HepG2 (cell line): Measurements from ENCODE around the gene DSN1. TPM values are rescaled to one million over a fixed set of nuclear protein-coding genes. Genes with fewer than 3 reads are reported as not detected.

Source experiments
- ATAC-seq: fragments of 200-7000 bp; cut with Tn5 transposase; 3 replicates; pipeline ENCODE4 v1.9.1; 2020; ENCODE audit warnings: mild to moderate bottlenecking, moderate library complexity
- BruUV-seq: library from RNA; stranded (reverse); fragments of 400-500 nt; replicated peaks from 2 replicates; lab custom pipeline; 2021; lab: Mats Ljungman, UMichigan
- CTCF ChIA-PET: fragments of 300-600 bp; formaldehyde crosslinking; extraction: SDS; loops from one replicate; lab custom pipeline; 2021; ENCODE audit warnings: low total read pairs, inconsistent platforms, low intra/inter-chr PET ratio; lab: Yijun Ruan, JAX
- POLR2A ChIA-PET: fragments of 350-600 bp; sonication (Branson Sonifier 250); formaldehyde crosslinking; loops from one replicate; lab custom pipeline; 2020; ENCODE audit warnings: antibody characterized with exemption, inconsistent platforms; lab: Yijun Ruan, JAX
- DNase-seq: peaks from one replicate; pipeline ENCODE4 v3.0.0-alpha.2; 2015; ENCODE audit warnings: low spot score
- FAIRE-seq: peaks from 3 replicates; lab custom pipeline; 2011; peaks lifted over from hg19 to GRCh38; lab: Jason Lieb, UNC
- H2AFZ ChIP-seq: one replicate; pipeline ENCODE4 v1.6.1; 2011; ENCODE audit warnings: low read length, inconsistent platforms
- H3K27ac ChIP-seq: fragments of 300-600 bp; 3 replicates; pipeline ENCODE4 v1.8.0; 2011; ENCODE audit warnings: mixed run types, mild to moderate bottlenecking, mixed read lengths, low read length, inconsistent platforms; ENCODE audit not compliant: insufficient read depth; ENCODE audit errors: extremely low read length
- H3K27me3 ChIP-seq, 2 experiments: fragments of 200-600 bp in 1 of 2; 2 replicates in 1 of 2; 3 replicates in 1 of 2; pipeline versions ENCODE4 v1.6.0 to v1.8.0; 2011; ENCODE audit warnings: low read length in 2 of 2, mild to moderate bottlenecking in 2 of 2, moderate library complexity in 2 of 2, inconsistent platforms in 1 of 2; ENCODE audit not compliant: insufficient read depth in 2 of 2, control insufficient read depth in 1 of 2
- H3K36me3 ChIP-seq, 2 experiments: fragments of 200-600 bp in 1 of 2; replicated peaks in 1 of 2; 2 replicates in 1 of 2; 3 replicates in 1 of 2; pipeline versions ENCODE4 v1.5.1 to v1.8.0; 2011; ENCODE audit warnings: low read length in 2 of 2, inconsistent platforms in 1 of 2; ENCODE audit not compliant: insufficient read depth in 2 of 2, control insufficient read depth in 1 of 2
- H3K4me1 ChIP-seq: 2 replicates; pipeline ENCODE4 v1.5.1; 2012; ENCODE audit warnings: low read length, inconsistent platforms; ENCODE audit not compliant: insufficient read depth
- H3K4me2 ChIP-seq: 2 replicates; pipeline ENCODE4 v1.6.0; 2011; ENCODE audit warnings: low read depth, low read length, inconsistent platforms
- H3K4me3 ChIP-seq, 3 experiments: fragments of 200-600 bp in 1 of 3; sonication (generic), shearing (Covaris generic) in 1 of 3; replicated peaks in 1 of 3; 2 replicates each; pipeline ENCODE4 v1.5.1; 2011 to 2016; ENCODE audit warnings: low read length in 3 of 3, inconsistent platforms in 2 of 3, low read depth in 2 of 3, mild to moderate bottlenecking in 2 of 3, control low read depth in 1 of 3, mixed read lengths in 1 of 3; ENCODE audit not compliant: insufficient read depth in 1 of 3
- H3K79me2 ChIP-seq: one replicate; pipeline ENCODE4 v1.6.1; 2011; ENCODE audit warnings: low read length, inconsistent platforms; ENCODE audit not compliant: insufficient read depth
- H3K9ac ChIP-seq: 2 replicates; pipeline ENCODE4 v1.6.0; 2011; ENCODE audit warnings: mild to moderate bottlenecking, low read depth, low read length, inconsistent platforms; ENCODE audit not compliant: insufficient read depth
- H3K9me3 ChIP-seq: 2 replicates; pipeline ENCODE4 v1.5.1; 2012; ENCODE audit warnings: mild to moderate bottlenecking, low read length
- H4K20me1 ChIP-seq: 2 replicates; pipeline ENCODE4 v1.6.0; 2011; ENCODE audit warnings: inconsistent platforms, mild to moderate bottlenecking, low read length, moderate library complexity; ENCODE audit not compliant: insufficient read depth
- ISX ChIP-seq: sonication (generic); formaldehyde crosslinking; conservative IDR thresholded peaks from 2 replicates; pipeline ENCODE4 v1.5.0; 2020; ENCODE audit warnings: missing genetic modification reagents
- ZNF326 ChIP-seq: sonication (generic); formaldehyde crosslinking; IDR thresholded peaks from 2 replicates; pipeline ENCODE4 v1.4.0; 2020; ENCODE audit warnings: missing genetic modification reagents, borderline replicate concordance
- WGBS: methylation state at CpG from one replicate; pipeline ENCODE4 v1.1.6; 2017; ENCODE audit warnings: low lambda C conversion rate; 5-methylcytosine and 5-hydroxymethylcytosine counted together
- in situ Hi-C: cut with HindIII; loops from 2 replicates; pipeline ENCODE4 v1.10.0; 2017; ENCODE audit warnings: low pct_unique_long_range_greater_than_20kb; ENCODE audit not compliant: extremely low pct_ligation_motif_present
- intact Hi-C: fragments of 100-400 bp; cut with micrococcal nuclease; formaldehyde crosslinking; loops from one replicate; pipeline ENCODE4 v1.10.0; 2022; ENCODE audit not compliant: unreplicated experiment
- polyA plus RNA-seq, 8 experiments: library from polyadenylated mRNA; depleted of rRNA in 3 of 8; stranded (reverse) in 7 of 8; unstranded in 1 of 8; fragments of >200 nt; fragmentation: Illumina TruSeq in 4 of 8; extraction: Trizol in 4 of 8; gene quantifications; 2 replicates each; pipeline versions ENCODE4 v1.2.1 to v1.2.3, GENCODE V29; 2011 to 2016; ENCODE audit warnings: low read depth in 4 of 8, missing spikeins in 1 of 8, mixed read lengths in 1 of 8; ENCODE audit not compliant: insufficient read depth in 1 of 8
- total RNA-seq, 5 experiments: library from RNA; depleted of rRNA; stranded (reverse); fragments of >200 nt; fragmentation: Illumina TruSeq; extraction: Trizol; gene quantifications; 2 replicates each; pipeline ENCODE4 v1.2.3, GENCODE V29; 2016; ENCODE audit warnings: low read depth in 1 of 5
- TF ChIP-seq, protein P1 (sequence below), 2 experiments: fragments of 450-650 bp in 1 of 2; sonication (generic) in 1 of 2; formaldehyde crosslinking in 1 of 2; IDR thresholded peaks; 2 replicates each; pipeline versions ENCODE4 v1.6.1 to v1.8.0; 2016 to 2022; ENCODE audit warnings: antibody characterized with exemption in 1 of 2, mild to moderate bottlenecking in 1 of 2, missing genetic modification reagents in 1 of 2
- TF ChIP-seq, protein P2 (sequence below): IDR thresholded peaks from 2 replicates; pipeline ENCODE4 v1.6.1; 2012; ENCODE audit warnings: low read length, improper control_type of control experiment

The DSN1 gene
- total and polyA plus RNA-seq, 2 of the 13 experiments (the other 11 are each of a cell fraction or from before 2014, with no cell fraction given), result 18.7 to 53.7 TPM

DNA sequence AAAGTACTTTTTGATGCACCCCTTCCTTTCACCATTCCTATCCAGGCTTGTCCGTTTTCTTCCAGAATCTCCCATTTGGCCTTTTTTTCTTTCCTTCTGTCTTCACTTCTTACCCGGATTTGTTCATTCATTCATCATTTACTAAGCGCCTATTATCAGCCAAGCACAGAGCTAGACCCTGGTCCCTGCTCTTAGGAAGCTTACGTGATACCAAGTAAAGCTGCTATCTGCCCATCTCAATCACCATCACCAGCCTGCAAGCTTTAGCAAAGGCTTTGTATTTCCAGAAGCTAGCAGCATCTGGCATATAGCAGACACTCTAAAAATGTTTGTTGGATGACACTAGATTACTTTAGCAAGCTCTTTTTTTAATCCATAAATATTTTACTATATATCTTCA is 32.5 kb downstream of the DSN1 start:
- intact Hi-C loops (no loop called here), in situ Hi-C loops (no loop called here)
- no peak for TF ChIP-seq ISX
- TF ChIP-seq ZNF326 (CRISPR knock-in tag), result no peak
- TF ChIP-seq, protein P1, sequence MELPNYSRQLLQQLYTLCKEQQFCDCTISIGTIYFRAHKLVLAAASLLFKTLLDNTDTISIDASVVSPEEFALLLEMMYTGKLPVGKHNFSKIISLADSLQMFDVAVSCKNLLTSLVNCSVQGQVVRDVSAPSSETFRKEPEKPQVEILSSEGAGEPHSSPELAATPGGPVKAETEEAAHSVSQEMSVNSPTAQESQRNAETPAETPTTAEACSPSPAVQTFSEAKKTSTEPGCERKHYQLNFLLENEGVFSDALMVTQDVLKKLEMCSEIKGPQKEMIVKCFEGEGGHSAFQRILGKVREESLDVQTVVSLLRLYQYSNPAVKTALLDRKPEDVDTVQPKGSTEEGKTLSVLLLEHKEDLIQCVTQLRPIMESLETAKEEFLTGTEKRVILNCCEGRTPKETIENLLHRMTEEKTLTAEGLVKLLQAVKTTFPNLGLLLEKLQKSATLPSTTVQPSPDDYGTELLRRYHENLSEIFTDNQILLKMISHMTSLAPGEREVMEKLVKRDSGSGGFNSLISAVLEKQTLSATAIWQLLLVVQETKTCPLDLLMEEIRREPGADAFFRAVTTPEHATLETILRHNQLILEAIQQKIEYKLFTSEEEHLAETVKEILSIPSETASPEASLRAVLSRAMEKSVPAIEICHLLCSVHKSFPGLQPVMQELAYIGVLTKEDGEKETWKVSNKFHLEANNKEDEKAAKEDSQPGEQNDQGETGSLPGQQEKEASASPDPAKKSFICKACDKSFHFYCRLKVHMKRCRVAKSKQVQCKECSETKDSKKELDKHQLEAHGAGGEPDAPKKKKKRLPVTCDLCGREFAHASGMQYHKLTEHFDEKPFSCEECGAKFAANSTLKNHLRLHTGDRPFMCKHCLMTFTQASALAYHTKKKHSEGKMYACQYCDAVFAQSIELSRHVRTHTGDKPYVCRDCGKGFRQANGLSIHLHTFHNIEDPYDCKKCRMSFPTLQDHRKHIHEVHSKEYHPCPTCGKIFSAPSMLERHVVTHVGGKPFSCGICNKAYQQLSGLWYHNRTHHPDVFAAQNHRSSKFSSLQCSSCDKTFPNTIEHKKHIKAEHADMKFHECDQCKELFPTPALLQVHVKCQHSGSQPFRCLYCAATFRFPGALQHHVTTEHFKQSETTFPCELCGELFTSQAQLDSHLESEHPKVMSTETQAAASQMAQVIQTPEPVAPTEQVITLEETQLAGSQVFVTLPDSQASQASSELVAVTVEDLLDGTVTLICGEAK (IDR thresholded peaks at IDR 0.05), result no peak
- TF ChIP-seq, protein P1 (CRISPR knock-in tag; IDR thresholded peaks at IDR 0.05), result no peak
- TF ChIP-seq, protein P2, sequence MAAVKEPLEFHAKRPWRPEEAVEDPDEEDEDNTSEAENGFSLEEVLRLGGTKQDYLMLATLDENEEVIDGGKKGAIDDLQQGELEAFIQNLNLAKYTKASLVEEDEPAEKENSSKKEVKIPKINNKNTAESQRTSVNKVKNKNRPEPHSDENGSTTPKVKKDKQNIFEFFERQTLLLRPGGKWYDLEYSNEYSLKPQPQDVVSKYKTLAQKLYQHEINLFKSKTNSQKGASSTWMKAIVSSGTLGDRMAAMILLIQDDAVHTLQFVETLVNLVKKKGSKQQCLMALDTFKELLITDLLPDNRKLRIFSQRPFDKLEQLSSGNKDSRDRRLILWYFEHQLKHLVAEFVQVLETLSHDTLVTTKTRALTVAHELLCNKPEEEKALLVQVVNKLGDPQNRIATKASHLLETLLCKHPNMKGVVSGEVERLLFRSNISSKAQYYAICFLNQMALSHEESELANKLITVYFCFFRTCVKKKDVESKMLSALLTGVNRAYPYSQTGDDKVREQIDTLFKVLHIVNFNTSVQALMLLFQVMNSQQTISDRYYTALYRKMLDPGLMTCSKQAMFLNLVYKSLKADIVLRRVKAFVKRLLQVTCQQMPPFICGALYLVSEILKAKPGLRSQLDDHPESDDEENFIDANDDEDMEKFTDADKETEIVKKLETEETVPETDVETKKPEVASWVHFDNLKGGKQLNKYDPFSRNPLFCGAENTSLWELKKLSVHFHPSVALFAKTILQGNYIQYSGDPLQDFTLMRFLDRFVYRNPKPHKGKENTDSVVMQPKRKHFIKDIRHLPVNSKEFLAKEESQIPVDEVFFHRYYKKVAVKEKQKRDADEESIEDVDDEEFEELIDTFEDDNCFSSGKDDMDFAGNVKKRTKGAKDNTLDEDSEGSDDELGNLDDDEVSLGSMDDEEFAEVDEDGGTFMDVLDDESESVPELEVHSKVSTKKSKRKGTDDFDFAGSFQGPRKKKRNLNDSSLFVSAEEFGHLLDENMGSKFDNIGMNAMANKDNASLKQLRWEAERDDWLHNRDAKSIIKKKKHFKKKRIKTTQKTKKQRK, result no peak
- Histone ChIP-seq H3K9ac (no peak overlapping the region), H3K27me3 (no peaks in the 10 kb centered on the region; a peak in 1 of 5 replicates), H3K4me3 (no peak overlapping the region), H3K4me2 (no peak overlapping the region), H3K9me3 (no peaks in the 10 kb centered on the region), H3K27ac (no peak overlapping the region), H3K4me1 (peaks cover 13% of the 10 kb centered on the region), H4K20me1 (no peaks in the 10 kb centered on the region), H3K79me2 (peaks cover 12% of the 10 kb centered on the region), H2AFZ (no peak overlapping the region), H3K36me3 (no peaks in the 10 kb centered on the region; a peak in 1 of 5 replicates)
- ATAC-seq, result no peak
- ChIA-PET CTCF (no interaction called here), POLR2A (interaction anchor here (2.0 kb wide), 1 partner anchor 32 kb away, joined by 4 read pairs; the partner anchor contains the start of gene DSN1)
- no TSS peak for BruUV-seq
- 91% methylated on average over 4 of the region's 4 CpGs for WGBS
- no peak for FAIRE-seq
- DNase-seq, result no peak
